ENCODE data around the gene OSBPL10.

DNA sequence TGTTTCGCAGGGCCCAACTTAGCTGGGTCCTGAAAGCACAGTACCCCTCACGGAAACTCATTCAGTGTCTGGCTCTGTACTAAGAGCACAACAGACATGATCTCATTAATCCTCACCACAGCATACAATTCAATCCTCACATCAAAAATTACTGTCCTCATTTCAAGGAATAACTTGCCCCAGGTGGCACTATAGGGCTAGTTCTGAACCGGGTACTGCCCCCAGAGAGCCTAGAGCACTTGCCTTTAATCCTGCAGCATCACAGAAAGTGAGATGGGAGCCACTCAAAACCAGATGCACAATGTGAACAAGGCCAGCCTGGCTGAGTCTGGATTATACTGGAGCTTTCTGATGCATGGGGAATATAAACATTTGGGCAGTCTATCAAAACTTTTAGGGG is 122.6 kb downstream of the OSBPL10 start:
- TF ChIP-seq BHLHE40 (IDR thresholded peaks at IDR 0.05; ENCODE audit: borderline replicate concordance) (no peak), FOXA1 (IDR thresholded peaks at IDR 0.05) (no peak), FOXM1 (IDR thresholded peaks at IDR 0.05; ENCODE audit: borderline replicate concordance) (no peak), ARNT (IDR thresholded peaks at IDR 0.05) (no peak), SUZ12 (IDR thresholded peaks at IDR 0.05) (no peak), SP1 (IDR thresholded peaks at IDR 0.05) (no peak)
- TF ChIP-seq, protein P1, sequence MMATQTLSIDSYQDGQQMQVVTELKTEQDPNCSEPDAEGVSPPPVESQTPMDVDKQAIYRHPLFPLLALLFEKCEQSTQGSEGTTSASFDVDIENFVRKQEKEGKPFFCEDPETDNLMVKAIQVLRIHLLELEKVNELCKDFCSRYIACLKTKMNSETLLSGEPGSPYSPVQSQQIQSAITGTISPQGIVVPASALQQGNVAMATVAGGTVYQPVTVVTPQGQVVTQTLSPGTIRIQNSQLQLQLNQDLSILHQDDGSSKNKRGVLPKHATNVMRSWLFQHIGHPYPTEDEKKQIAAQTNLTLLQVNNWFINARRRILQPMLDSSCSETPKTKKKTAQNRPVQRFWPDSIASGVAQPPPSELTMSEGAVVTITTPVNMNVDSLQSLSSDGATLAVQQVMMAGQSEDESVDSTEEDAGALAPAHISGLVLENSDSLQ (IDR thresholded peaks at IDR 0.05) = no peak

Data from HEK293T (cell line).